GM12892 (cell line): ENCODE results near the gene POU2AF2.

Experiments used
- POLR2A ChIP-seq: IDR thresholded peaks from 2 replicates; pipeline ENCODE4 v1.6.1; 2011; ENCODE audit warnings: low read depth, low read length, control low read depth
- POLR2AphosphoS5 ChIP-seq: IDR thresholded peaks from 2 replicates; pipeline ENCODE4 v1.6.1; 2011; ENCODE audit warnings: low read depth, low read length, control low read depth
- TAF1 ChIP-seq: IDR thresholded peaks from 2 replicates; pipeline ENCODE4 v1.6.1; 2011; ENCODE audit warnings: low read depth, mild to moderate bottlenecking, control low read depth, low read length, borderline replicate concordance

DNA sequence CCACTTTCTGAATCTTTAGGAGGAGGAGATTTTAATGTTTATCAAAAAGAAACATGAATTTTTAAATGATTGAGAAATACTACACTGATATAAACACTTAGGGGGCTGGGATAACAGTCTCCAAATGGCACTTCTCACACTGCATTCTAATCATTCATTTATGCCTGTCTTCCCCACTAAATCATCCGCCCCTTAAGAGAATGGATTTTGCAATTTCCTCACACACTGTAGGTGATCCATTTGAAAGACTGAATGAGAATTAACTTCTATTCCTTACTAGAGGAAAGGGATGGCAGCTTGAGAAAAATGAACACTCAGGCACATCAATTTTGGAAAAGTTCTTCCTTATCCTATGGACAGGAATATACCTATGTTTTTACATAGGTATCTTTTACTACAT lies 7.6 kb upstream of the POU2AF2 start:
- TF ChIP-seq POLR2A (no peak), POLR2AphosphoS5 (no peak), TAF1 (no peak)
